T-helper 2 cell treated with Interferon-gamma antibody and Interleukin-4, amounts not matched to agents 5 μg/mL and 100 μg/mL, for 36 hours (primary cell): ENCODE measurements around the gene CAMKK1.
A peak's percentile ranks its signal among the peaks of the same experiment; 100 is the strongest.

Experiments
- DNase-seq: peaks from one replicate; pipeline ENCODE4 v3.0.0; 2021; ENCODE audit warnings: low spot score
- H3K27ac Mint-ChIP-seq: one replicate; pipeline ENCODE4 v1.8.0; 2021; ENCODE audit warnings: mild to moderate bottlenecking, mixed read lengths
- H3K27me3 Mint-ChIP-seq: one replicate; pipeline ENCODE4 v1.8.0; 2021; ENCODE audit warnings: low read depth, mixed read lengths
- H3K36me3 Mint-ChIP-seq: one replicate; pipeline ENCODE4 v1.8.0; 2021; ENCODE audit warnings: low read depth, mixed read lengths
- H3K4me1 Mint-ChIP-seq: one replicate; pipeline ENCODE4 v1.8.0; 2021; ENCODE audit warnings: low read depth, mixed read lengths
- H3K4me3 Mint-ChIP-seq: one replicate; pipeline ENCODE4 v1.8.0; 2022; ENCODE audit warnings: mild to moderate bottlenecking, moderate library complexity, mixed read lengths
- H3K9me3 Mint-ChIP-seq: one replicate; pipeline ENCODE4 v1.8.0; 2021; ENCODE audit warnings: mixed read lengths

Gene CAMKK1

DNA sequence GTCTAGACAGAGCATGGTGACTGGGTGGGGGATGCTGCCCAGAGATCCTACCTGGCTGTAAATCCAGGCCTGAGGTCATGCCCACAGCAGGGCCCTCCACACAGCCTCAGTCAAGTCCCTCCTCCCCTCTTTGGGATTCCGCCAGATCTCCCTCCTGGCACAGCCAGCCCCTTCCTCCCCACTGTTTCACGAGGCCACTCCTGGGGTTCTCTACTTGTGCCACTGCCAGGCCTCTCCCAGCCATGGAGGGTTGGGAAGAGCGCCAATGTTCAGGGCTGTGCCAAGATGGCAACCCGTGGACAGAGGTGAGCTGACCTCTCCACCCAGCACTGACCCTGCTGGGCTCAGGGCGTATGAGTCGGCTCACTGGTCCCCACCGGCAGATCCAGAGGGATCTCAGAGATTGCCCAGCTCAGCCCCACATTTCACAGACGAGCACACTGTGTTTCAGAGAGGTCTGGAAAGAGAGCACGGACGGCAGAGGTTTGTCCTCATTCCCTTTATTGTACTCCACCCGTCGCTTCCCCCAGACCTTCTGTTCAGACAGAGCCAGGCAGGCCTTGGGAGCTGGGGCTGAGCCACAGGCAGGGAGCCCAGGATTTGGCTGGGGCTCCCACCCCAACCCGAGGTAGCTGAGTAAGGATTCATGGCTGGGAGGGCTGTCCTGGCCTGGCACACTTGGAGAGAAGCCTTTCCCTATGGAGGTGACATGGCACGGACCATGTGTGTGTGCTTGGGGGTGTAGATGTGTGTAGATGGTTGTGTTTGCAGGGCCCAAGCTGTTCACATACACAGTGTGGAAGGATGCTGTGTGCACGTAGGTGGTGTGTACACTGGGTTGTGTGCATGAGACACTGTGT is 3.5 kb upstream of the CAMKK1 start:
- no peak for DNase-seq
- Mint-ChIP-seq H3K9me3 (no peaks in the 10 kb centered on the region), H3K27me3 (peaks cover 4% of the 10 kb centered on the region), H3K4me3 (no peak overlapping the region), H3K4me1 (peaks cover 17% of the 10 kb centered on the region), H3K36me3 (no peaks in the 10 kb centered on the region), H3K27ac (no peak overlapping the region)

DNA sequence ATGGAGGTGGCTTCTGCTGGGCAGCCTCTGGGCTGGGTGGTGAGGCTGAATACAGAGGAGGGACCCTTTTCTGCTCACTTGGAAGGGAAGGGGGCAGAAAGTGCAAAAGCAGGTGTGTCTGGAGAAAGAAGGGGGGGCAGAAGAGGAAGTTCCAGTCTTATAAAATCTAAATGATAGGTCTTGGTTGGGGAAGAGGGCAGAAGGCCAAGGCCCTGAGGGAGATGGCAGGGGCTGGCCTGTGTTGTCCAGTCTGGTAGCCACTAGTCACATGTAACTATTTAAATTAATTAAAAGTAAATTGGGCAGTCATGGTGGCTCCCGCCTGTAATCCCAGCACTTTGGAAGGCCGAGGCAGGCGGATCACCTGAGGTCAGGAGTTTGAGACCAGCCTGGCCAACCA is 2.5 kb upstream of the CAMKK1 start:
- peaks cover 5% of the 10 kb centered on the region for H3K27me3 Mint-ChIP-seq

DNA sequence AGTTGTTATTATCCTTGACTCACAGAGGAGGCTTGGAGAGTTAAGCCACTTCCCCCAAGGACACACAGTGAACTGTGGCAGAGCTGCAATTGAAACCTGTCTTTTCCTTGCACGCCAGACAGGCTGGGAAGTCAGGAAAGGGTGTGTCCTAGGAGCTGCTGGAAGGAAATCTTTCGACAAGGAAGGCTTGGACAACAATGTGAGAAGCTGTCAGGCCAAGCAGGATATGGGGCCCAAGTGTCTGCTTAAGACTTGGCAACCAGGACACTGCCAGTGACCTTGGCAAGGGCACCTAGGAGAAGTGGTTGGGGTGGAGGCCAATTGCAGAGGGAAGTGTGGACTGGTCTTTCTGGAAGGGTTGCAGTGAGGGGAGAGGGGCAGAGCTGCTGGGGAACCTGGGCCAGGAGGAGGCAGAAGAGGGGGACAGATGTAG is 2.1 kb upstream of the CAMKK1 start:
- Mint-ChIP-seq H3K4me3 (no peak overlapping the region), H3K27ac (peak overlapping the region; percentile 19)

More for the DNA sequence above, 2.5 kb upstream of the CAMKK1 start:
- peak overlapping the region; percentile 19 for H3K27ac Mint-ChIP-seq
- H3K4me3 Mint-ChIP-seq: no peak overlapping the region
- no peak for DNase-seq
- peaks cover 20% of the 10 kb centered on the region for H3K4me1 Mint-ChIP-seq
- H3K9me3 Mint-ChIP-seq: no peaks in the 10 kb centered on the region
- H3K36me3 Mint-ChIP-seq: no peaks in the 10 kb centered on the region

DNA sequence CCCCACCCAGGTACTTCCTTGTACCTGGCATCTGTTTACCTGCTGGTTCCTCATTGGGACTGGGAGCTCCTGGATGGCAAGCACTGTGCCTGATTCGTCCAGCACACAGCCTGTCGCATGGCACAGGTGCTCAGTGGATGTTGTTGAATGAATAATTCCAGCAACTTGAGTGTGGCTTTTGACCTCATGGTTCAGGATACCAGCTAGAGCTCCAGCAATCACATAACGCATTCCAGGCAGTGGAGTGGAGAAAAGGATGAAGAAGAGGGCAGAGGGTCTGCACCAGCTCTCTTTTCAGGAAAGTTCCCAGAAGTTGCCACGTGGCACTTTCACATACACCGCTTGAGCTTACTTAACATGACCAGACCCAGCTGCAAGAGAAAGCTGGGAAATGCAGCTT is 1.3 kb upstream of the CAMKK1 start:
- peaks cover 20% of the 10 kb centered on the region for H3K4me1 Mint-ChIP-seq
- H3K4me3 Mint-ChIP-seq: peak overlapping the region; percentile 82
- peak overlapping the region; percentile 83 for H3K27ac Mint-ChIP-seq
- H3K9me3 Mint-ChIP-seq: no peaks in the 10 kb centered on the region
- peaks cover 5% of the 10 kb centered on the region for H3K27me3 Mint-ChIP-seq
- H3K36me3 Mint-ChIP-seq: no peaks in the 10 kb centered on the region
- DNase-seq: no peak

More for the DNA sequence above, 2.1 kb upstream of the CAMKK1 start:
- no peaks in the 10 kb centered on the region for H3K36me3 Mint-ChIP-seq
- H3K27me3 Mint-ChIP-seq: peaks cover 5% of the 10 kb centered on the region
- no peaks in the 10 kb centered on the region for H3K9me3 Mint-ChIP-seq
- peaks cover 20% of the 10 kb centered on the region for H3K4me1 Mint-ChIP-seq
- DNase-seq: no peak

DNA sequence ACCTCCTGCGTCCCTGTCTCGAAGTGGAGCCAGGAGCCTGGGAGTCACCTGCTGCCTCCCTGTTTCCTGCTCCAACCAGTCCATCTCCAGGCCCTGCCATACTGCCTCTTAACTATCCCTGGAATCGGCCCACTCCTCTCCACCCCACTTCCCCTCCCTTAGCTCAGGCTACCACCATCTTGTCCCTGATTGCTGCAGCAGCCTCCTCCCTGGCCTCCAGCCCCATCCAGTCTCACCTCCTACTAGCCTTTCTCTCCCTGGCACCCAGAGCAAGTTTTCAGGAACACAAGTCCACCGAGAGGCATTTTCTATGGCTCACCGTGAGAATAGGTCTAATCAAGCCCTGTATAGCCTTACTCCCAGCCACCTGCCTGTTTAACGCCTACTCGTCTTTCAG is 865 bp upstream of the CAMKK1 start:
- Mint-ChIP-seq H3K4me1 (peaks cover 20% of the 10 kb centered on the region), H3K27ac (peak overlapping the region; percentile 83), H3K36me3 (no peaks in the 10 kb centered on the region), H3K9me3 (no peaks in the 10 kb centered on the region), H3K4me3 (peak overlapping the region; percentile 82), H3K27me3 (peaks cover 5% of the 10 kb centered on the region)
- DNase-seq: no peak

DNA sequence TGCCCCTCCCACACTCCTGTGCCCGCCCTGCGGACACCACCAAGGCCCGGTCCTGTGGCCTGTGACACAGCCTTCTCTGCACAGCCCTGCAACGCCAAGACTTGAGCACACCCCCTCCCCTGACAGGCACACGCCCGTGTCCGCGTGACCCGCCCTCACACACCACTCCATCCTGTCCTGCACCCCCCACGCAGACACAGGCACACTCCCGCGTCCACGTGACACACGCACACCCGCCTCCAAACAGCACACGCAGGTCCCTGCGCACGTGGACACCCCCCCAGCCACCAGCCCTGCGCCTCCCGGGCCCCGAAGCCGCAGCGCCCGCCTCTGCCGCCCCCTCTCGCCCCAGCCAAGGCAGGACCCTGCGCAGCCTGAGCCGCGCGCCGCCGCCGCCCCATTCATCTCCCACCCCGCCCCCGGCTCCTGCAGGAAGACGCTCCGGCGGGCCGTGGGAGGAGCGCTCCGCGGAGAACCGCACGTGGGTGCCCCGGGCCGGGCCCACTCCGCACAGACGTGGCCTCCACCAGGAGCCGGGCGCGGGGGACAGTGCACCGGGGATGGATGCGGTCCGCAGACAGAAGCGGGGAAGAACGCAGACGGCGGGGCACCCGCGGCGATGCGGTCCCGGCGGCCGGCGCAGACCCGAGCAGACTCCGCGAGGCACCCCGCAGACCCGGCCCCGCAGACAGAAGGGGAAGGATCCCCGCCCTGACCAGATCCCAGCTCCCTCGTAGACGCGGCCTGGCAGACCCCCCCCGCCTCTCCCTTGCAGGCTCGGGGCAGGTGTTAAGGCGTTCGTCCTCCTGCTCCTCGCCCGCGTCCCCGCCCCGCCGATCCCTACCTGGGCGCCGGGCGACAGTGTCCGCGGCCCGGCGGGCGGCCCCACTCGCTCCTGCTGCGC is 506 bp downstream of the CAMKK1 start:
- Mint-ChIP-seq H3K36me3 (no peaks in the 10 kb centered on the region), H3K4me1 (peaks cover 23% of the 10 kb centered on the region), H3K27me3 (peaks cover 5% of the 10 kb centered on the region), H3K9me3 (no peaks in the 10 kb centered on the region), H3K27ac (peak overlapping the region; percentile 70), H3K4me3 (peak overlapping the region; percentile 73)
- DNase-seq: peak; percentile 70

DNA sequence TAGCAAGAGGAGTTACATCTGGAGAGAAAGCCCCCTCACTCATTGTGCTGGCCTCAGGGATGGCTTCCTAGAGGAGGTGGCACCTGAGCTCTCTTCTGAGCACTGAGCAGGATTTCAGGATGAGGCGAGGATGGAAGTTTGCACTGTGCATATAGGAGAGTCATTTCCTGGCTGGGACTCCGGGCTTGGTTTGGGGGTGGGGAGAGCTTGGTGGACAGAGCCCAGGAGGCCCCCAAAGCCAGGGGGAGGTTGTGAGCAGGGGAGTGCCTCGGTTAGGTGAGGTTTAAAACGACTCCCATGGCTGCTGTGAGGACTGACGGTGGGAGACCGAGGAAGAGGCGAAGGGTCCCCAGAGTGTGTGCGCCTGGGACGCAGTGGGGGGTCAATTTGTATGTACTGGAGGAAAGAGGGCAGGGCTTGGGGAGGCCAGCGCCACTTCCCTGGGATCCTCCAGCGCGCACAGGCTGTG is 1.2 kb downstream of the CAMKK1 start:
- peak overlapping the region; percentile 73 for H3K4me3 Mint-ChIP-seq
- H3K4me1 Mint-ChIP-seq: peaks cover 30% of the 10 kb centered on the region
- H3K27me3 Mint-ChIP-seq: peaks cover 5% of the 10 kb centered on the region
- H3K9me3 Mint-ChIP-seq: no peaks in the 10 kb centered on the region
- DNase-seq: no peak
- H3K27ac Mint-ChIP-seq: peak overlapping the region; percentile 70
- no peaks in the 10 kb centered on the region for H3K36me3 Mint-ChIP-seq

DNA sequence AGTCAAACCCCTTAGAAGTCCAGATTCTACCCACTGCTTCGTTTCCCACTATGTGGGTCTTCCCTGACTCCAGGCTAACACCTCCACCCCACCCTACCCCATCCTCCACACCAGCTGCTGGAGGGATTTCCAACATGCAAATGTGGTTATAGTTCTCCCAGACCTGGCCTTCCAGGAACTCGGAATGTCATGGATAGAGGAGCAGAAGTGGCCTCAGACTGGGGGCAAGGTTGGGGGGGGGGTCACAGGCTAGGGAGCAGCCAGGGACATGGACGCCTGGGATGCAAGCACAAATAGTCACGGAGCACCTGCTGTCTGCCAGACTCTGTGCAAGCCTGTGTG is 2.0 kb downstream of the CAMKK1 start:
- H3K4me3 Mint-ChIP-seq: peak overlapping the region; percentile 73
- H3K36me3 Mint-ChIP-seq: no peaks in the 10 kb centered on the region
- H3K27ac Mint-ChIP-seq: no peak overlapping the region
- H3K27me3 Mint-ChIP-seq: peaks cover 5% of the 10 kb centered on the region
- no peaks in the 10 kb centered on the region for H3K9me3 Mint-ChIP-seq
- peaks cover 35% of the 10 kb centered on the region for H3K4me1 Mint-ChIP-seq
- DNase-seq: no peak

DNA sequence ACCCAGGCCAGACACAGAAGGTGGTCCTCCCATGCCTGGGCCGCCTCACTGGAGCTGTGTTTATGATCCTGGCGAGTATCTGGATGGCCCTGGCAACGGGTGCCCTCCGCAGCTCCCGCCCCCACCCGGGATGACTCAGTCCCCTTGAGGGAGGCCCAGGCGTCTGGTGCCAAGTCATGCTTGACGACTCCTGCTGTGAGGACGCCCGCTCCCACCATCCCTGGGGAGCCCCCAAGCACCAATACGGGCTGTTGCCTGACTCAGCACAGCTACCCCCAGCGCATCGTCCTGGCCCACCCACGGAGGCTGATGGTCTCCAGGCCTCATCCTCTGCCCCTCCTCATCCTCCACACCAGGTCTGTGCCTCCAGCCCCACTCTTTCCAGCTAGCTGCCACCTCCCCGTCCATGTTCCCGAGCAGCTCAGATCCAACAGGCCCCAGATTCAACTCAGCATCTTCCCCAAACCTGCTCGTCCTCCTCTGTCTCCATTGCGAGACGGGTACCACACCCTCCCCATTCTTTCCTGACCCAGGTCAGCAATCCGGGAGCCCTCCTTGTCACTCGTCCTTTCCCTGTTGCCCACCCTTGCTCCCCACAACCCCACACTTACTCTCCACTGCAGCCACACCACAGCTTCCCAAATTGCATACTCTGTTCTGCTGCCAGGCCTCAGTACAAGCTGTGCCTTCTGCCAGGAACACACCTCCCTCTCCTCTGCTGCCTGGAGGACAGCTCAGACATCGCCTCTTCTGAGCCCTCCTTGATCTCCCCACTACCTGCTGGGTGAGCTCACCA is 2.6 kb downstream of the CAMKK1 start:
- H3K4me3 Mint-ChIP-seq: no peak overlapping the region
- no peak for DNase-seq
- H3K27me3 Mint-ChIP-seq: peaks cover 5% of the 10 kb centered on the region
- H3K9me3 Mint-ChIP-seq: no peaks in the 10 kb centered on the region
- peak overlapping the region; percentile 6 for H3K27ac Mint-ChIP-seq
- H3K4me1 Mint-ChIP-seq: peaks cover 35% of the 10 kb centered on the region
- no peaks in the 10 kb centered on the region for H3K36me3 Mint-ChIP-seq

DNA sequence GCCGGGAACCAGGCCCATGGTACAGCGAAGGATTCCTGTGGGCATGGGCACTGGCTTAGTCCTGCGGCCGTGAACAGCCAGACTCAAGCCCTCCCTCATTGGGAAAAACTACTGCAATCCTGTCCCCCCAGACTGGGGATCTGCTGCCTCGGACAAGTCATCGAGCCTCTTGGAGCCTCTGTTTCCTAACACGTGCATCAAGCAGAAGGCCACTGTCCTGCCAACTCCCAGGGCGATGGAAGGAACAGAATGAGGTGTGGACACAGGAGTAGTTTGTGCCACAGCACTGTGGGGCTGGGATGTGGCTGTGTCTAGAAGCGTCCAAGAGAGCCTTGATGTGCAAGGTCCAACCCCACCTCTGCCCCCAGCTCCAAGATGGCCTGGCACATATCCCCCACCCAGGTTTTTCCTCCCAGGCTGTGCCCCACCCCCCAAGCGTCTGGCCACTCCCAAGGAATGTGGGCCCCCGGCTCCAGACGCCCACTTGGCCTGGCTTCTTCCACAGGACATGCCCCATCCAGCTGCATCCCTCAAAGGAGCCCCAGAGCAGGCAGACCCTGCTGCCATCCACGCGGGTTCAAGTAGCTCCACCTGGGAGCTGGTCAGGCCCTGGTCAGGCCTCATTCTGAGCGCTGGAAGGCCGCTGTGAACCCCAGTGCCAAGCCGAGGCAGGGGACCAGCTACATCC is 3.4 kb downstream of the CAMKK1 start:
- no peaks in the 10 kb centered on the region for H3K9me3 Mint-ChIP-seq
- no peak overlapping the region for H3K27ac Mint-ChIP-seq
- H3K4me3 Mint-ChIP-seq: no peak overlapping the region
- no peak for DNase-seq
- no peaks in the 10 kb centered on the region for H3K36me3 Mint-ChIP-seq
- peaks cover 35% of the 10 kb centered on the region for H3K4me1 Mint-ChIP-seq
- peaks cover 5% of the 10 kb centered on the region for H3K27me3 Mint-ChIP-seq

DNA sequence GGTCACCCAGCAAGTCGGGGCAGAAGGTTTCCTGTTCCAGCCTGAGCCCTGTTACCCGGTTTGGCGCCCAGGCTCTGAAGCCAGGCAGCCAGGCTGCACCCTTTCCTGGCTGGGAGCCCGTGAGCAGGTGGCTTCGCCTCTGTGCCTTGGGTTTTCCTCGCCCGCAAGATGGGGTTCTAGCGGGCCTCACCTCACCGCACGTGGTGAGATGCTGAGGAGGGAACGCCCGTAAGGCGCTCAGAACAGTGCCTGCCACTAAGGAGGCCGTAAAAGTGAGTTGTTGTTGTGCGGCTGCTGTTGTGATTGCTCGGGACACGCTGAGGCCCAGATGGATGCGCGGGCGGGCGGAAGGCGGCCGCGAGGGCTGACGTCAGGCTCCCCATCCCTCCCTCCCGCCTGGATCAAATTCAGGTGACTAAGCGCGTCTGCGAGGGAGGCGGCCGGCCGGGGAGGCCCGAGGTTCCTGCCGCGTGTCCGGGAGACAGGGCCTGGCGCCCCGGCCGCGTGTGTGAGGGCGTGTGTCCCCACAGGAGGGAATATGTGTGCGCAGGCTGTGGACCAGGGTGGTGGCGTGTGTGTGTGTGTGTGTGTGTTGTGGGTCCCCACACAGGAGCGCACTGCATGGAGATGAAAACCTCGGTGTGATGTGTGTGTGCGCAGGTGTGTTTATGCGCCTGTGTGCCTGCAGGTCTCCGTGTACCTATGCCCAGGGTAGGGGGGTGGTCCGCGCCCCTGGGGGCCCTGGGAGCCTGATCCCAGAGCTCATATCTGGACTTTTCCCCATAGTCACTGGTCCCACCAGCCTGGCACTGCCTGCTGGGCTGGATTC is 4.3 kb downstream of the CAMKK1 start:
- H3K27me3 Mint-ChIP-seq: peaks cover 5% of the 10 kb centered on the region
- no peaks in the 10 kb centered on the region for H3K36me3 Mint-ChIP-seq
- DNase-seq: no peak
- no peak overlapping the region for H3K4me3 Mint-ChIP-seq
- H3K9me3 Mint-ChIP-seq: no peaks in the 10 kb centered on the region
- H3K27ac Mint-ChIP-seq: no peak overlapping the region
- H3K4me1 Mint-ChIP-seq: peaks cover 26% of the 10 kb centered on the region

DNA sequence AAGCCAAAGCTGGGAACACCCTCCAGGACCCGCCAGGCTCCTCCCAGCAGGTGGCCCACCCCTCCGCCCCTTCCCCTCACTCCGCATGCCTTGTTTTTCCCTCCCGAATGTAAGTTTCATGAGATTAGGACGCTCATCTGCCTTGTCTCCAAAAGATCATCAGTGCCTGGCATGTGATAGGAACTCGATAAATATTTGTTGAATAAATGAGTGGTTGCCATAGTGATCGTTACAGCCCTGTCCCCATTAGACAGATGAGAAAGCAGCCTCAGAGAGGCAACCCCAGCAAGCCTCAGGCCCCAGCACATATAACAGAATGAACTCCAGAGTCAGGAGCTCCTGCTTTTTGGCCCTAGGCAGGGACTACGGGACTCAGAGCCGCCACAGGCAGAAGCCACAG is 5.0 kb downstream of the CAMKK1 start:
- DNase-seq: no peak
- Mint-ChIP-seq H3K27ac (peak overlapping the region; percentile 47), H3K27me3 (peaks cover 5% of the 10 kb centered on the region), H3K36me3 (no peaks in the 10 kb centered on the region), H3K4me3 (no peak overlapping the region), H3K9me3 (no peaks in the 10 kb centered on the region), H3K4me1 (peaks cover 23% of the 10 kb centered on the region)
